WI38 (cell line): ENCODE measurements around the gene NIT1.

ENCODE experiments used
- H3K4me3 ChIP-seq: 2 replicates; pipeline ENCODE4 v1.5.1; 2011; ENCODE audit warnings: low read depth, mild to moderate bottlenecking, control low read depth, low read length
- CTCF ChIP-seq: IDR thresholded peaks from 2 replicates; pipeline ENCODE4 v1.5.1; 2012; ENCODE audit warnings: low read depth, mild to moderate bottlenecking, control low read depth, low read length

NIT1 gene

DNA sequence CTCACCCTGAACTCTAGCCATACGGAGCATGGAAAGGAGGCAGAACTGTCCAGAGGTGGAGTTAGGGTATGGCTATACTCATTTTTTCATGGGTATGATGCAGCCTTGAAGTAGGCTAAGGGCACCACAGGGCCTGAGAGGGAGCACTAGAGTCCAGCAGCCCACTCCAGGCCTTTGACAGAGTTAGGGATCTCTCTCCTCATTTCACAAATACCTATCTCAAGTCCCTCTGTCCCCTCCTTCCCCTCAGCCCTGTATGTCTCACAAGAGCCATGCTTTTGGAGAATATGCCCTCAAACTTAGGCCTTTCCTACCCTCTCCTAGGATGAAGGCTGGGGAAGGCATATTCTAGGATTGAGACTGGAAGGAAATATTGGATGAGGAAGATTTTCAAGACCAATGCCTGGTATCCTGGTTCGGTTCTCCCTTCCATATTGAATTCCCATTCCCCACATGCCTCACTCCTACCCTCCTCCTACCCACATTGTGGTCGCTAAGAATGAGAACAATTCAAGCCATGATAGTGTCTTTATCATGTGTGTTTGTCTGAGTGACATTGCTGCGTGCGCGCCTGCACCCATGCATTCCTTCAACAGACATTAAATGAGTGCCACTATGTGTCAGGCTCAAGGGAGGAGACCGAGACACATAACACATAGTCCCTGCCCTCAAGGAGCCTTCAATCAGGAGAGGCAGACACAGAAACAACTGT is 26.0 kb upstream of the NIT1 start:
- TF ChIP-seq CTCF, result no peak
- no peak overlapping the region for H3K4me3 ChIP-seq

- no peak for TF ChIP-seq CTCF
Measured at GRCh38 chr1:161092621-161093028, 25.3 kb upstream of the NIT1 start.

DNA sequence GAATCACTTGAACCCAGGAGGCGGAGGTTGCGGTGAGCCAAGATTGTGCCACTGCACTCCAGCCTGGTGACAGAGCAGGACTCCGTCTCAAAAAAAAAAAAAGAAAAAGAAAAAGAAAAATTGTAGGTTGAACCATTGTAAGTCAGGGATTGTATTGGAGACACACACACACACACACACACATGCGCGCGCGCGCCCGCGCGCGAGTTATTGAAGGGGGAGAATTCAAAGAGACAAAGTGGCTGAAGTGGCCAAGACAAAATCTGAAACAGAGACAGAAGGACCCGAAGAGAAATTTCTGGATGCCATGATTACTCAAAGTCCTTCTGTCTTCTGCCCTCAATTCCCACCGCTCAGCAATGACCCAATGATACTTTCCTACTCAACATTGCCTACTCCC is 23.4 kb upstream of the NIT1 start:
- H3K4me3 ChIP-seq, result no peak overlapping the region

More at GRCh38 chr1:161092621-161093028, 25.3 kb upstream of the NIT1 start:
- H3K4me3 ChIP-seq, result no peak overlapping the region

DNA sequence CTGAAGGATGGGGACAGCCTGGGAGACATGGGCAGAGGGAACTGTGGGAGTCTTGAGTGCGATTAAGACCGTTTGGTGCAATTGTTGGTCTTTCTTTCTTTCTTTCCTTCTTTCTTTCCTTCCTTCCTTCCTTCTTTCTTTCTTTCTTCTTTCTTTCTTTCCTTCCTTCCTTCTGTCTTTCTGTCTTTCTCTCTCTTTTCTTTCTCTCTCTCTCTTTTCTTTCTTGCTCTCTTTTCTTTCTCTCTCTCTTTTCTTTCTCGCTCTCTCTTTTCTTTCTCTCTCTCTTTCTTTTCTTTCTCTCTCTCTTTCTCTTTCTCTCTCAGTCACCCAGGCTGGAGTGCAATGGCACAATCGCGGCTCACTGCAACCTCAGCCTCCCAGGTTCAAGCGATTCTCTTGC is 22.7 kb upstream of the NIT1 start:
- TF ChIP-seq CTCF, result no peak
- H3K4me3 ChIP-seq, result no peak overlapping the region

More for the DNA sequence above, 23.4 kb upstream of the NIT1 start:
- TF ChIP-seq CTCF, result no peak

DNA sequence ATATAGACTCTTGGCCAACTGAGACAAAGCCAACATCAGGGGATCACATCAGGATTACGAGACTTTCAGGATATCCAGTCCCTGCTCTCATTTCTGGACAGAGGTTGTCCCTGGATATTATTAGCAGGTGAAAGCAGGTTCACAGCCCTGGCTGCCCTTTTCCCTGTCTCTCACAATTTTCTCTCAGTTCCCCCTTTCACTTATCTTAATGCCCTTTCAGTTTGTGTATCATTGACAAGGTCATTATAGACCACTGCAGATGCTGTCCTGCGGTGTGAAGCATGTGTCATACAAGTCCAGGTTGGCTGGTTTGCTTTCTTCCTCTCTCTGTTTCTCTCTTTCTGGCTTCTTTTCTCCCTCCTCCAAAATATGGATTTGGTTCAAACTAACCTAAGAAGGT is 21.9 kb upstream of the NIT1 start:
- H3K4me3 ChIP-seq, result no peak overlapping the region
- TF ChIP-seq CTCF, result no peak

DNA sequence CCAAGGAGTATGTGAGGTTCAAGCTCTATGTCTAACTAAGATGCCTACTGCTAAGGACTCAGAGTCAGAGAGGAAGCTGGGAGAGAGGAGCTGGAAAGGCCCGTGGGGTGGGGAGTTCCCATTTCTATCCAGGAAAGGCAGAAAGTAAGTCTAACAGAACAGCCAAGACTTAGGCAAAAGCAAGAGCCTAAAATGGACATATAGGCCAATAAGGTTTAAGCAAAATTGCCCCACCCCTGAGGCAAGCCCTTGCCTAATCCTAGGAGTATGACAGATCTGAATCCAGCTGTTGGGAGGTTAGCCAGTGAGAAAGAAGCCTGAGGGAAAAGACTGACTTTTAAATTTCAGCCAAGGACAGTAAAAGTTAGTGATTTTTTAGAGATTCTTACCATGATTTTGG is 21.4 kb upstream of the NIT1 start:
- TF ChIP-seq CTCF, result no peak
- no peak overlapping the region for H3K4me3 ChIP-seq

DNA sequence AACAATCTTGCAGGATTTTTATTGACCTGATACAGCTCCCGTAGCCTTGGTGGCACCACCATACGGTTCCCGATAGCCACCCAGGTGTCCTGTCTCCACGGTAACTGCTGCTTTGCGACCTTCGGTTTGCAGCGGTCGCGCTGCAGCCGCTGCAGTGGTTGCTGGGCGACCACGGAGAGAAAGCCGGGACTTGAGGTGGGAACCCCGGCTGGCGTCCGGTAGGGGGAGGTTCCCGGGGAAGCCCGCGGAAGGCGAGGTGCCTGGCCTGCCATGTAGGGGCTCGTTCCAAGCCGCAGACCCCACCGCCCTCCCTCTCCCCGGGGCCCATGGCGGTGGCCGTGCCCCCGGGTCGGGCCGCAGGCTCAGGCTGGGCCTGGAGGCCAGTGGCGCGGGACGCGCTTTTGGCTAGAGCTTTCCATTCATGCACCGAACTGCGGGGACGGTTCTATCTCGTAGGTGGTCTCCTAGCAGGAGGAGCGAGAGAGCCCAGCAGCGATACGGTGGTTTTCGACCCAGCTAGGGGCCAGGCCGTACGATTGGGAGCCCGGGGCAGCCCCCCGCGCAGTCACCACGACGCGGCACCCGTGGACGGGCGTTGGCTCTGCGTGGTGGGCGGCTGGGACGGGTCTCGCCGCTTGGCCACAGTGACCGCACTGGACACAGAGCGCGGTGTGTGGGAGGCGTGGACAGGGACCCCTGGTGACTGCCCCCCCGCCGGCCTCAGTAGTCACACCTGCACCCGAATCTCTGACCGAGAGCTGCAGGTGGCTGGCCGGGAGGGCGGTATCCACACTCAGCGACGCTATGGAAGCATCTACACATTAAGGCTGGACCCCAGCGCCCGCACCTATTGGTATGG is 19.5 kb upstream of the NIT1 start, which contains the start of gene KLHDC9:
Gene KLHDC9, plus strand, starts transcription at position 152 of the 859 bp plus-strand sequence. Its CDS starts 175 bp downstream, at position 327.
- no peak for TF ChIP-seq CTCF
- H3K4me3 ChIP-seq, result no peak within 1 kb of the TSS
